ENCODE results near the gene RANGRF.

DNA sequence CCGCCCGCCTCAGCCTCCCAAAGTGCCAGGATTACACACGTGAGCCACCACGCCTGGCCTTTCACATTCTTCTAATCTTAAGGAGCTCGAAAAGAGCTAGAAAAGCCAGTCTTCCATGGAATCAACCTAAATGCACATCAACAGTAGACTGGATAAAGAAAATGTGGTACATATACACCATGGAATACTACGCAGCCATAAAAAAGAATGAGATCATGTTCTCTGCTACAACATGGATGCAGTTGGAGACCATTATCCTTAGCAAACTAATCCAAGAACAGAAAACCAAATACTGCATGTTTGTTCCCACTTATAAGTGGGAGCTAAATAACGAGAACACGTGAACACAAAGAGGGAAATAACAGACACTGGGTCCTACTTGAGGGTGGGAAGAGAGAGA is 43.7 kb upstream of the RANGRF start:
- TF ChIP-seq CTCF (IDR thresholded peaks at IDR 0.05), result no peak
- no peak for TF ChIP-seq POLR2A (IDR thresholded peaks at IDR 0.05)

Data from esophagus squamous epithelium (tissue), 4 donors.